Spleen (tissue), 11 donors: ENCODE measurements around the gene CNFN. TPM values are rescaled to one million over a fixed set of nuclear protein-coding genes. Genes with fewer than 3 reads are reported as not detected.

Experiments used
- DNase-seq: peaks from one replicate; pipeline ENCODE4 v3.0.0-alpha.2; 2020
- H3K27ac ChIP-seq, 8 donors: fragments of 200-600 bp; sonication (generic) in 7 of 8; 1 replicate in 4 of 8; 2 replicates in 4 of 8; pipeline versions ENCODE4 v1.5.0 to v1.8.0; 2016 to 2021; ENCODE audit warnings: inconsistent platforms in 4 of 8, mild to moderate bottlenecking in 4 of 8, moderate library complexity in 1 of 8
- H3K27me3 ChIP-seq, 7 donors: fragments of 200-600 bp; sonication (generic) in 6 of 7; replicated peaks in 1 of 7; 1 replicate in 4 of 7; 2 replicates in 3 of 7; pipeline versions ENCODE4 v1.5.0 to v1.8.0; 2016 to 2021; ENCODE audit warnings: inconsistent platforms in 3 of 7, mild to moderate bottlenecking in 1 of 7
- H3K36me3 ChIP-seq, 6 donors: fragments of 200-600 bp; sonication (generic) in 5 of 6; 1 replicate in 4 of 6; 2 replicates in 2 of 6; pipeline versions ENCODE4 v1.5.0 to v1.8.0; 2016 to 2021; ENCODE audit warnings: inconsistent platforms in 2 of 6
- H3K4me1 ChIP-seq, 6 donors: fragments of 200-600 bp; sonication (generic) in 5 of 6; 1 replicate in 3 of 6; 2 replicates in 3 of 6; pipeline versions ENCODE4 v1.5.0 to v1.8.0; 2016 to 2021; ENCODE audit warnings: inconsistent platforms in 3 of 6
- H3K4me3 ChIP-seq, 8 donors: fragments of 200-600 bp; sonication (generic) in 7 of 8; 1 replicate in 4 of 8; 2 replicates in 4 of 8; pipeline versions ENCODE4 v1.5.0 to v1.8.0; 2016 to 2021; ENCODE audit warnings: inconsistent platforms in 4 of 8, mild to moderate bottlenecking in 4 of 8, moderate library complexity in 2 of 8
- H3K9me3 ChIP-seq, 8 donors: fragments of 200-600 bp; sonication (generic) in 7 of 8; 1 replicate in 4 of 8; 2 replicates in 4 of 8; pipeline versions ENCODE4 v1.5.0 to v1.8.0; 2016 to 2021; ENCODE audit warnings: inconsistent platforms in 4 of 8
- POLR2A ChIP-seq, 3 donors: fragments of 450-650 bp; IDR thresholded peaks; one replicate each; pipeline ENCODE4 v1.5.1; 2017; ENCODE audit warnings: antibody characterized with exemption in 3 of 3, mild to moderate bottlenecking in 1 of 3
- POLR2AphosphoS5 ChIP-seq, 3 donors: sonication (generic); formaldehyde crosslinking; IDR thresholded peaks; one replicate each; pipeline ENCODE4 v1.5.1; 2017; ENCODE audit warnings: antibody characterized with exemption in 3 of 3
- WGBS, 5 donors: extraction: QIAGEN DNeasy Blood & Tissue Kit in 3 of 5; methylation state at CpG; one replicate each; pipeline versions ENCODE4 v1.1.5 to v1.1.7; 2013 to 2018; 5-methylcytosine and 5-hydroxymethylcytosine counted together
- intact Hi-C: fragments of 100-400 bp; cut with DNase I; formaldehyde crosslinking; loops from one replicate; pipeline ENCODE4 v1.15.0; 2023; ENCODE audit warnings: low total_unique reads
- polyA plus RNA-seq, 3 donors: library from polyadenylated mRNA; stranded (reverse); fragments of 200-250 nt; gene quantifications; one replicate each; pipeline ENCODE4 v1.2.1, GENCODE V29; 2013
- total RNA-seq, 7 donors: library from RNA; depleted of rRNA in 3 of 7; stranded (reverse); fragments of >200 nt in 3 of 7; fragmentation: NEBNext Ultra II Directional in 4 of 7; extraction: Animal tissue kit (Norgen Biotek cat#: 25700) in 4 of 7; gene quantifications; one replicate each; pipeline versions ENCODE4 v1.1.0 to v1.2.1, GENCODE V29; 2016 to 2021
- TF ChIP-seq, protein P1 (sequence below), 11 experiments: fragments of 200-600 bp in 7 of 11; fragments of 450-650 bp in 4 of 11; sonication (generic) in 4 of 11; IDR thresholded peaks in 8 of 11; conservative IDR thresholded peaks in 3 of 11; 1 replicate in 7 of 11; 2 replicates in 4 of 11; pipeline versions ENCODE4 v1.4.0 to v1.8.0; 2016 to 2021; ENCODE audit warnings: antibody characterized with exemption in 11 of 11, inconsistent platforms in 4 of 11, mild to moderate bottlenecking in 1 of 11
- donor health status: healthy with polysubstance abuse.
- donor health status: DM: no; HTN: no; CAD: no; lungs with moderate emphysema.
- donor health status: DM: no; HTN: no; CAD: no.
- donor health status: Bipolar disorder and iron deficiency.
- donor health status: healthy.
- donor health status: DM: no; HTN: no; CAD: no.
- donor health status: DM: yes; HTN: yes; CAD: no.

Gene CNFN
- total and polyA plus RNA-seq, 10 donors, result 0.80 to 16.8 (median 2.7) TPM; not detected in 2

DNA sequence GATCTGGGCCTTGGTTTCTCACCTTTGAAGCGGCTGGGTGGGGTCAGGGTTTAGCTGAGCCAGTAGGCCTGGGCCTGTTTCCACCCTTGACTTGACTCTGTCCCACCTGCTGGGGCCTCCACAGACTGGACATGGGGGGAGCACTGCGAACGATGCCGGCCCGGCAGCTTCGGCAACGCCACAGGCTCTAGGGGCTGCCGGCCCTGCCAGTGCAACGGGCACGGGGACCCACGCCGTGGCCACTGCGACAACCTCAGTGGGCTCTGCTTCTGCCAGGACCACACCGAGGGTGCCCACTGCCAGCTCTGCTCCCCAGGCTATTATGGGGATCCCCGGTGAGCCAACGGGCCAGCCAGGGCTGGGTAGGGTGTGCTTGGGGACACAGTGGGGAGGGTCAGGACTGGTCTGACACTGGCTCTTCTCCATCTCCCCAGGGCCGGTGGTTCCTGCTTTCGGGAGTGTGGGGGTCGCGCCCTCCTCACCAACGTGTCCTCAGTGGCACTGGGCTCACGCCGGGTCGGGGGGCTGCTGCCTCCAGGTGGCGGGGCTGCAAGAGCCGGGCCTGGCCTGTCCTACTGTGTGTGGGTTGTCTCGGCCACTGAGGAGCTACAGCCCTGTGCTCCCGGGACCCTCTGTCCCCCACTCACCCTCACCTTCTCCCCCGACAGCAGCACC is 36.6 kb downstream of the CNFN start:
- no peak for TF ChIP-seq POLR2AphosphoS5 (IDR thresholded peaks at IDR 0.05)
- no peak for TF ChIP-seq POLR2A (IDR thresholded peaks at IDR 0.05)
- TF ChIP-seq, protein P1, sequence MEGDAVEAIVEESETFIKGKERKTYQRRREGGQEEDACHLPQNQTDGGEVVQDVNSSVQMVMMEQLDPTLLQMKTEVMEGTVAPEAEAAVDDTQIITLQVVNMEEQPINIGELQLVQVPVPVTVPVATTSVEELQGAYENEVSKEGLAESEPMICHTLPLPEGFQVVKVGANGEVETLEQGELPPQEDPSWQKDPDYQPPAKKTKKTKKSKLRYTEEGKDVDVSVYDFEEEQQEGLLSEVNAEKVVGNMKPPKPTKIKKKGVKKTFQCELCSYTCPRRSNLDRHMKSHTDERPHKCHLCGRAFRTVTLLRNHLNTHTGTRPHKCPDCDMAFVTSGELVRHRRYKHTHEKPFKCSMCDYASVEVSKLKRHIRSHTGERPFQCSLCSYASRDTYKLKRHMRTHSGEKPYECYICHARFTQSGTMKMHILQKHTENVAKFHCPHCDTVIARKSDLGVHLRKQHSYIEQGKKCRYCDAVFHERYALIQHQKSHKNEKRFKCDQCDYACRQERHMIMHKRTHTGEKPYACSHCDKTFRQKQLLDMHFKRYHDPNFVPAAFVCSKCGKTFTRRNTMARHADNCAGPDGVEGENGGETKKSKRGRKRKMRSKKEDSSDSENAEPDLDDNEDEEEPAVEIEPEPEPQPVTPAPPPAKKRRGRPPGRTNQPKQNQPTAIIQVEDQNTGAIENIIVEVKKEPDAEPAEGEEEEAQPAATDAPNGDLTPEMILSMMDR (IDR thresholded peaks at IDR 0.05 in 8 of 11, conservative IDR thresholded peaks at IDR 0.05 in 3 of 11), result no peak
- 92 to 97% (median 96%) methylated on average over 10 to 29 of the region's 29 CpGs for WGBS, 5 donors
- no peaks in the 10 kb centered on the region for H3K4me1 ChIP-seq
- H3K27me3 ChIP-seq, result no peaks in the 10 kb centered on the region
- intact Hi-C loops, result no loop called here
- H3K27ac ChIP-seq, result no peak overlapping the region
- peaks cover 0 to 97% (median 36%) of the 10 kb centered on the region in 6 donors for H3K36me3 ChIP-seq
- no peak overlapping the region for H3K4me3 ChIP-seq
- no peak for DNase-seq
- no peaks in the 10 kb centered on the region for H3K9me3 ChIP-seq

DNA sequence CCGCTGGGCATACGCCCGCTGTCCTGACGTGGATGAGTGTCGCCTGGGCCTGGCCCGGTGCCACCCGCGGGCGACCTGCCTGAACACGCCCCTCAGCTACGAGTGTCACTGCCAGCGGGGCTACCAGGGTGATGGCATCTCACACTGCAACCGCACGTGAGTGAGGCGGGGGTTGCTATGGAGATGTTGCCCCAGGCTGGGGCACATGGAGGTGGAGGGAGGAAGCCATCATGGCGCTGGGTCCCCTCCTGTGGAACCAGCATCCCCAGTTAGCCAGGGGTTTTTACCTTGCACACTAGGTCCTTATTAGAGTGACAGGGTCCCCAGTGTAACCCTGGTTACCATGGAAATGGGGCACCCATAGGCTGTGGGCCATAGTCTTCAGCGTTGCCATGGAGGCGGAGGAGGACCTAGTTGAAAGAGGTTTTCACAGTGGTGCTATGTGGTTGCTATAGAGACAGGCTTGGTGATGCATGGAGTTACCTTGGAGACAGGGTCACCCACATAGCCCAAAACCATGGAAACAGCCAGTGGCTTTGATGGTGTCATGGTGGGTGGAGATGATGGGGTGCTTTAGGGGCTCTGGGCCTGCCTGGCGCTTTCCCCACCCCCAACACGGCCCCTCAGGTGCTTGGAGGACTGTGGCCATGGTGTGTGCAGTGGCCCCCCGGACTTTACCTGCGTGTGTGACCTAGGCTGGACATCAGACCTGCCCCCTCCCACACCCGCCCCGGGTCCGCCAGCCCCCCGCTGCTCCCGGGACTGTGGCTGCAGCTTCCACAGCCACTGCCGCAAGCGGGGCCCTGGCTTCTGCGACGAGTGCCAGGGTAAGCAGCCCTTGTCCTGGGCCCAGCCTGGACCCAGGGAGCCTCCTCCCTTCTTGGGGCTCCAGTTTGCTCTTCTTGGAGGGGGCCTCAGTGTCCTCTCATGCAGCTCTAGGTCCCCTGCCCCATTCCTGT is 37.5 kb downstream of the CNFN start:
- Histone ChIP-seq H3K4me1 (peaks cover 0 to 3% (median 0%) of the 10 kb centered on the region in 6 donors), H3K27me3 (no peaks in the 10 kb centered on the region), H3K36me3 (peaks cover 0 to 97% (median 32%) of the 10 kb centered on the region in 6 donors), H3K27ac (no peak overlapping the region), H3K9me3 (no peaks in the 10 kb centered on the region), H3K4me3 (no peak overlapping the region)
- intact Hi-C loops, result no loop called here
- WGBS, 5 donors, result 84 to 96% (median 93%) methylated on average over 17 to 31 of the region's 31 CpGs
- no peak for DNase-seq
- TF ChIP-seq, protein P1 (IDR thresholded peaks at IDR 0.05 in 8 of 11, conservative IDR thresholded peaks at IDR 0.05 in 3 of 11), result no peak
- TF ChIP-seq POLR2A (IDR thresholded peaks at IDR 0.05) (no peak), POLR2AphosphoS5 (IDR thresholded peaks at IDR 0.05) (no peak)

DNA sequence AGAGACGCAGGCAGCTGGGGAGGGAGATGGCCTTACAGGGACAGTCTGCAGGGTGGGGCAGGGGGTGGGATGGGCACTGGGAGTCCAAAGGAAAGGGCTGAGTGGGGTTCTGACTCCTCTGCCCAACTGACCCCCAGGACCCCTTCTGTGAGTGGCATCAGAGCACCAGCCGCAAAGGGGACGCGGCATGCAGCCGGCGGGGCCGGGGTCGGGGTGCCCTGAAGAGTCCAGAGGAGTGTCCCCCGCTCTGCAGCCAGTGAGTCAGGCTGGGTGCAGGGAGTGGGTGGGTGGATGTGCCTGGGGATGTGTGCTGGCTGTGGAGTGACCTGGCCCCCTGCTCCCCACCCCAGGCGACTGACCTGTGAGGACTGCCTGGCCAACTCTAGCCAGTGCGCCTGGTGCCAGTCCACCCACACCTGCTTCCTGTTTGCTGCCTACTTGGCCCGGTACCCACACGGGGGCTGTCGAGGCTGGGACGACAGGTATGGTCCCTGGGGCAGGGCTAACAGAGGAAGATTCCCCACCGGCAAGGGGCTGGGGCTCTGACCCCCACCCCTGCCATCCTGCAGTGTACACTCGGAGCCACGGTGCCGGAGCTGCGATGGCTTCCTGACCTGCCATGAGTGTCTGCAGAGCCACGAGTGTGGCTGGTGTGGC is 38.9 kb downstream of the CNFN start:
- no peak overlapping the region for H3K27ac ChIP-seq
- H3K4me3 ChIP-seq, result no peak overlapping the region
- no peaks in the 10 kb centered on the region for H3K9me3 ChIP-seq
- intact Hi-C loops, result no loop called here
- TF ChIP-seq POLR2AphosphoS5 (IDR thresholded peaks at IDR 0.05) (no peak), POLR2A (IDR thresholded peaks at IDR 0.05) (no peak)
- TF ChIP-seq, protein P1 (IDR thresholded peaks at IDR 0.05 in 8 of 11, conservative IDR thresholded peaks at IDR 0.05 in 3 of 11), result no peak
- 81 to 93% (median 90%) methylated on average over 11 to 21 of the region's 21 CpGs for WGBS, 5 donors
- no peaks in the 10 kb centered on the region for H3K27me3 ChIP-seq
- peaks cover 0 to 92% (median 21%) of the 10 kb centered on the region in 6 donors for H3K36me3 ChIP-seq
- peaks cover 0 to 11% (median 0%) of the 10 kb centered on the region in 6 donors for H3K4me1 ChIP-seq
- DNase-seq, result no peak
